HG02642 (cell line): Measurements from ENCODE around the gene GLCCI1.
"Not testable (repeated sequence)": the region's sequence is repeated elsewhere in the genome, so short reads cannot be mapped to it uniquely, and the experiment has no call there.

ENCODE experiments used
- ATAC-seq: cut with Tn5 transposase; IDR thresholded peaks from one replicate; pipeline ENCODE4 v1.9.1; 2021; ENCODE audit warnings: mild to moderate bottlenecking; ENCODE audit not compliant: unreplicated experiment, poor library complexity

GLCCI1 gene

DNA sequence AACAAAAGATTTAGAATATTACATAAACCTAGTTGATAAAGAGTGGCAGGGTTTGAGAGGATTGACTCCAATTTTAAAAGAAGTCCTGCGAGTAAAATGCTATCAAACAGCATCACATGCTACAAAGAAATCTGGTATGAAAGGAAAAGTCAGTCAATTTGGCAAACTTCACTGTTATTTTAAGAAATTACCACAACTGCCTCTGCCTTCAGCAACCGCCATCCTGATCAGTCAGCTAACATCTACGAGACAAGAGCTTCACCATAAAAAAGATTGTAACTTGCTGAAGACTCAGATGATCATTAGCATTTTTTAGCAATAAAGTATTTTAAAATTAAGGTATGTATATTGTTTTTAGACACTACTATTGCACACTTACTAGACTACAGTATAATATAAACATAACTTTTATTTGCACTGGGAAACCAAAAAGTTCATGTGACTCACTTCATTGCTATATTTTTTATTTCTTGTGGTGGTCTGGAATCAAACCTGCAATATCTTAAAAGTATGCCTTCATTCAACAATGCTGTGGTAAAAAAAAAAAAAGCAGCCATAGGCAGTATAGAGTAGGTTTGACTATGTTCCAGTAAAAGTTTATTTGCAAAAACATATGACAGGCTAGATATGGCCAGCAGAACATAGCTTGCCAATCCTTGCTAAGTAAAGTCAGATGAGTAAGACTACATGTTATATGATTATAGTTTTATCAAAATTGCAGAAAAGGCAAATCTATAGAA, 74.4 kb downstream of the GLCCI1 start:
- ATAC-seq = no peak

GRCh38 chr7:8044761-8045430, 76.3 kb downstream of the GLCCI1 start:
- no peak for ATAC-seq

GRCh38 chr7:8048067-8048466, 79.5 kb downstream of the GLCCI1 start:
- peak; percentile 48 for ATAC-seq

GRCh38 chr7:8051373-8051772, 82.8 kb downstream of the GLCCI1 start:
- ATAC-seq = no peak

GRCh38 chr7:8051998-8052397, 83.4 kb downstream of the GLCCI1 start:
- ATAC-seq = no peak

DNA sequence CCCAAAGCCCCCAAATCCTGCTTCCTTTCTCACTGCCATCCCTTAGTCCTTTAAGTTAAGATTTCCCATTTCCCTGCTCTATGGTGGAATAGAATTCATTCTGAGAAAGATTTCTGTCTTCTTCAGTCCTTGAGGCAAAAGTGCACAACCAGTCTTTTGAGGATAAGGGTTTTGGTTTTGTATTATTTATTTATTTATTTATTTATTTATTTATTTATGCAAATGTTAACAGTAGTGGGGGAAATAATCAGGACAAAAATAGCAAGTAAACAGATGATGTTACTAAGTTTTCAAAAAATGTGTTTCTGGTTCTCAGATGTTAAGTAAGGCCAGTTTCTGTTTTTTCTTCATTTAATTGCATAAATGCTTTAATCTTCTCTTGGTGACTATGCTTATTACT, 84.2 kb downstream of the GLCCI1 start:
- ATAC-seq = no peak

- ATAC-seq = no peak
These were observed 87.8 kb downstream of the GLCCI1 start for GRCh38 chr7:8056439-8056838.

DNA sequence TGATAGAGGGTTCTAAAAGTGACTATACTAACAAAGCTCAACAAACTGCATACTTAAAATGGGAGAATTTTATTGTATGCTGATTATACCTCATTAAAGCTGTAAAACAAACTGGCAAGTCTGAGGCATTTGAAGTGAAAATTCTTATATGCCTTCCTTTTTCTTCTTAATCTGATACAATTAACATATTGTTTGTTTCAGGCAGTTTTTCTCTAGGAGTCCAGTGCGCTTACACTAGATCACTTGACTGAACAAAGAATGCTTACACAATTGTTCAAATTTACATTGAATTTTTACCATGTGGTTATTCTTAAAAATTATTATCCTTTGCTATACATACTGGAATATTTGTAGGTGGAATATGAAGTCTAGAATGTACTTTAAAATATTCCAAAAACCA, 89.0 kb downstream of the GLCCI1 start:
- ATAC-seq = no peak

DNA sequence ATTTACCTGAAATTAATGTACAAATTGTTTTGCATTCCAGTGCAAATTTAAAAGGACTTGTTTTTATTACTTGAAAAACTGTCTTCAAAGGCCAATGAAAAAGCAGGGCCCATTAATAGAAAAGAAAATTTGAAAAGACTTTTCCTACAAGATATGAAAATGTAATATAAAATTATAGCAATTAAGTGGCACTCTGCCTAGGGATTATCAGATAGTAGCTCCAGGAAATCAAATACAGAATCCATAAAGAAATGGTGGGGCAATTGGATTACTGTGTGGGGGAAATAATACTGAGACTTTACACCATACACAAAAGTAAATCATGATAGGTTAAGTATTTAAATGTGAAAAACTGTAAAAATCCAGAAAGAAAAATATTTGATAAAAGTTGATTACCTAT, 89.7 kb downstream of the GLCCI1 start:
- no peak for ATAC-seq

DNA sequence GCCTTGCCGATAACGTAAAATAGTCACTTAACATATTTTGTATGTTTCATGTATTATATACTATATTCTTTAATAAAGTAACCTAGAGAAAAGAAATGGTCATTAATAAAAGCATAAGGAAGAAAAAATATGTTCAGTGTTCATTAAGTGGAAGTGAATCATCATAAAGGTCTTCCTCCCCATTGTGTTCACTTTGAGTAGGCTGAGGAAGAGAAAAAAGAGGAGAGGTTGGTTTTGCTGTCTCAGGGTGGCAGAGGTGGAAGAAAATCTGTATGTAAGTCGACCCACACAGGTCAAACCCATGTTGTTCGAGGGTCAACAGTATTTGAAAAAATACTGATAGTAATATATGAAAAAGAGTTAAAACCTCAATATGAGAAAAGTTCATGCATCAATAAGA, 90.3 kb downstream of the GLCCI1 start:
- ATAC-seq = no peak

DNA sequence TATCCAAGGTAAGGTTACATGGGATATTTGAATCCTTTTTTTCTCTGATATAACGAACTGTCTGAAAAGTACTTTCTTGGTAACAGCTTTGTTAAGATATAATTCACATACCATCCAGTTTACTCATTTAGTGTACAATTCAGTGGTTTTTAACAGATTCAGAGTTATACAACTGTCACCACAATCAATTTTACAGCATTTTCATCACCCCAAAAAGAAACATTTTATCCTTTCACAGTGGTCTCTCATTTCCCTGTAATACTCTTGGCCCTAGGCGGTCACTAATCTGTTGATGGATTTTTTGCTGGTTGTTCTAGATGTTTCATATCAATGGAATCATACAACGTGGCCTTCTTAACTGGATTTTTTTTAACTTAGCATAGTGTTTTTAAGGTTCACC, 91.6 kb downstream of the GLCCI1 start:
- no peak for ATAC-seq

DNA sequence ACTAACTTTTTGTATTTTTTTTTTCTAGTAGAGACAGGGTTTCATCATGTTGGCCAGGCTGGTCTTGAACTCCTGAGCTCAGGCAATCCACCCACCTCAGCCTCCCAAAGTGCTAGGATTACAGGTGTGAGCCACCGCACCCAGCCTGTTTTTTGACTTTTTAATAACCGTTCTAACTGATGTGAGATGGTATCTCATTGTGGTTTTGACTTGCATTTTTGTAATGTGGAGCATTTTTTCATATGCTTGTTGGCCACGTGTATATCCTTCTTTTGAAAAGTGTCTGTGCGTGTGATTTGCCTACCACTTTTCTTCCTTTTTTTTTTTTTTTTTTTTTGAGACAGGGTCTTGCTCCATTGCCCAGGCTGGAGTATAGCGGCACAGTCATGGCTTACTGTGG, 94.7 kb downstream of the GLCCI1 start:
- ATAC-seq = not testable (repeated sequence)

GRCh38 chr7:8063706-8064297, 95.2 kb downstream of the GLCCI1 start:
- ATAC-seq = no peak

DNA sequence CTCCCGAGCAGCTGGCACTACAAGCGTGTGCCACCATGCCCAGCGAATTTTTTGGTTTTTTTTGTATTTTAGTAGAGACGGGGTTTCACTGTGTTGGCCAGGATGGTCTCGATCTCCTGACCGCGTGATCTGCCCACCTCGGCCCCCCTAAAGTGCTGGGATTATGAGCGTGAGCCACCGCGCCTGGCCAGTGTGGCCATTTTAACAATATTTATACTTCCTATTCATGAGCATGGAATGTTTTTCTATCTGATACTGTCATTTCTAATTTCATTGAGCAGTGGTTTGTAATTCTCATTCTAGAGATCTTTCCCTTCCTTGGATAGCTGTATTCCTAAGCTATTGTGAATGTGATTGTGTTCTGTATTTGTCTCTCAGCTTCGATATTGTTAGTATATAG, 96.2 kb downstream of the GLCCI1 start:
- no peak for ATAC-seq

DNA sequence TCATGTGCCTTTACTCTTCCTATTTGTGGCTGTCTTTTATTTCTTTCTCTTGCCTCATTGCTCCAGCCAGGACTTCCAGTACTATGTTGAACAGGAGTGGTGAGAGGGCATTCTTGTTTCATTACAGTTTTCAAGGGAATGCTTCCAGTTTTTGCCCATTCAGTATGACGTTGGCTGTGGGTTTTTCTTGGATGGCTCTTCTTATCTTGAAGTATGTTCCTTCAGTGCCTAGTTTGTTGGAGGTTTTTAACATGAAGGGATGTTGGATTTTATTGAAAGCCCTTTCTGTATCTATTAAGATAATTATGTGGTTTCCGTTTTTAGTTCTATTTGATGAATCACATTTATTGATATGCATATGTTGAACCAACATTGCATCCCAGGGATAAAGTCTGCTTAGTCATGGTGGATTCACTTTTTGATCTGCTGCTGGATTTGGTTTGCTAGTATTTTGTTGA, 96.8 kb downstream of the GLCCI1 start:
- ATAC-seq = no peak

- no peak for ATAC-seq
These were observed 100.5 kb downstream of the GLCCI1 start for GRCh38 chr7:8068892-8069686.

DNA sequence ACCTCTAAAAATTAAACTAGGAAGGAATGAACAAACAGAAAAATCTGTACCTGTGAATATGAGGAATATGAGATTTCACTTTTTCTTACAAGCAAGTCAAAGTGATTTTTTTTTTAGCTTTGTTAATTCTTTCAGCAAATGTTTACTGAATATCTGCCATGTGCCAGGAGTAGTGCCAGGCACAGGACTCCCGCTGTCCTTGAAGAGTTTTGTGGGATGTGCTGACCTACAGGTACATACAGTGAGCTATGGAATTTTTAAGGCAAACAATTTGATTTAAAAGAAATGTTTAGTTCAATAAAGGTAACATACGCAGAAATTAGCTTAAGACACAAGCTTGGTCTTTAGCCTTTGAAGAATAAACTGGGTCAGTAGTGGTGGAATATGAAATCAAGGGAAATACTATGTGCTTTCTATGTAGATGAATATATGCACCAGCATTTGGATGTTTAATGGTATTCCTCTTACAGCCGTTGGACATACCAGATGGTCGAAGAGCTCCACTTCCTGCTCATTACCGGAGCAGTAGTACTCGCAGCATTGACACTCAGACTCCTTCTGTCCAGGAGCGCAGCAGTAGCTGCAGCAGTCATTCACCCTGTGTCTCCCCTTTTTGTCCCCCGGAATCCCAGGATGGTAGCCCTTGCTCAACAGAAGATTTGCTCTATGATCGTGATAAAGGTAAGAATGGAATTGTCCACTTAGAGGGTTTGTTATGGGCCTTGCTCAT, 102.0 kb downstream of the GLCCI1 start:
- ATAC-seq = no peak

DNA sequence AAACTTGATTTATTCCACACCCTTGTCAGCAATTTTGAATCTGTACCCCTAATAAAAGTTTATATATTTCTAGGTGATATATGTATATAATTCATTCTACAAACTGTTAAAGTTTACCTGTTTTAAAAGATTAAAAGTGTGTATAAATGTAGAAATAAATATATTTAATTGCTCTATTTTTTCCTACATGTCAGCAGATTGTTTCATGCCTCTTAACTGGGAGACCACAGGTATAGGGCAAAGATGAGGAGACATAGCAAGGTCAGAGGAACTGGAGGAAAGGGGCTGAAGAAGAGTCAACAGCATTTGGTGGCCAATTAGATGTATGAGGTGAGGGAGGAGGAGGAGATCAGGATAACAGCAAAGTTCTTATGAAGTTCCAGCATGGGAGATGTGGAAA, 109.8 kb downstream of the GLCCI1 start:
- ATAC-seq = no peak

DNA sequence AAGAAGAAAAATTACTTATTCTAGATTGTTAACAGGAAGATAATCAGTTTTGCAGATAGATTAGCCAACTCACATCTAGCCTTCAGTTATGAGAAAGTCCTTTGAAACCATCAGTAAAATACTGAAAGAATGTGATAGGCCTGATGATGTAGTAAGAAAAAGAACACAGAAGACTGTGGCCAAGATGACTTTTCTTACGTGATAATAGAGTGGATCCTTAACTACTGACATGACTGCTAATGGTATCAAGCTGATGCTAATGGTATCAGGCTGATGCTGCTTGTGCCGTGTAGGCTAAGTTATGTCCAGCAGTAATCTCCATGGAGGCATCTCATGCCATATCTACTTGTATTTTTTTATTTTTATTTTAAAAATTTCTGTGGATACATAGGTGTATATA, 114.2 kb downstream of the GLCCI1 start:
- ATAC-seq = no peak

GRCh38 chr7:8084836-8085235, 116.2 kb downstream of the GLCCI1 start:
- ATAC-seq = no peak
